8988T (cell line): ENCODE data around the gene SYT13.

Experiments
- DNase-seq: peaks from one replicate; pipeline ENCODE4 v3.0.0; 2011

Gene SYT13, protein sequence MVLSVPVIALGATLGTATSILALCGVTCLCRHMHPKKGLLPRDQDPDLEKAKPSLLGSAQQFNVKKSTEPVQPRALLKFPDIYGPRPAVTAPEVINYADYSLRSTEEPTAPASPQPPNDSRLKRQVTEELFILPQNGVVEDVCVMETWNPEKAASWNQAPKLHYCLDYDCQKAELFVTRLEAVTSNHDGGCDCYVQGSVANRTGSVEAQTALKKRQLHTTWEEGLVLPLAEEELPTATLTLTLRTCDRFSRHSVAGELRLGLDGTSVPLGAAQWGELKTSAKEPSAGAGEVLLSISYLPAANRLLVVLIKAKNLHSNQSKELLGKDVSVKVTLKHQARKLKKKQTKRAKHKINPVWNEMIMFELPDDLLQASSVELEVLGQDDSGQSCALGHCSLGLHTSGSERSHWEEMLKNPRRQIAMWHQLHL

GRCh38 chr11:45285930-45286632 lies at the start of gene SYT13:
Gene SYT13, minus strand, starts transcription at chr11:45286341. Its CDS starts 134 bp downstream, at chr11:45286207.
- DNase-seq: no peak

- DNase-seq: no peak
These were observed 49.3 kb upstream of the SYT13 start for GRCh38 chr11:45335434-45335833.

GRCh38 chr11:45334836-45335235 lies 48.7 kb upstream of the SYT13 start:
- no peak for DNase-seq

GRCh38 chr11:45334410-45334809 lies 48.3 kb upstream of the SYT13 start:
- no peak for DNase-seq

DNA sequence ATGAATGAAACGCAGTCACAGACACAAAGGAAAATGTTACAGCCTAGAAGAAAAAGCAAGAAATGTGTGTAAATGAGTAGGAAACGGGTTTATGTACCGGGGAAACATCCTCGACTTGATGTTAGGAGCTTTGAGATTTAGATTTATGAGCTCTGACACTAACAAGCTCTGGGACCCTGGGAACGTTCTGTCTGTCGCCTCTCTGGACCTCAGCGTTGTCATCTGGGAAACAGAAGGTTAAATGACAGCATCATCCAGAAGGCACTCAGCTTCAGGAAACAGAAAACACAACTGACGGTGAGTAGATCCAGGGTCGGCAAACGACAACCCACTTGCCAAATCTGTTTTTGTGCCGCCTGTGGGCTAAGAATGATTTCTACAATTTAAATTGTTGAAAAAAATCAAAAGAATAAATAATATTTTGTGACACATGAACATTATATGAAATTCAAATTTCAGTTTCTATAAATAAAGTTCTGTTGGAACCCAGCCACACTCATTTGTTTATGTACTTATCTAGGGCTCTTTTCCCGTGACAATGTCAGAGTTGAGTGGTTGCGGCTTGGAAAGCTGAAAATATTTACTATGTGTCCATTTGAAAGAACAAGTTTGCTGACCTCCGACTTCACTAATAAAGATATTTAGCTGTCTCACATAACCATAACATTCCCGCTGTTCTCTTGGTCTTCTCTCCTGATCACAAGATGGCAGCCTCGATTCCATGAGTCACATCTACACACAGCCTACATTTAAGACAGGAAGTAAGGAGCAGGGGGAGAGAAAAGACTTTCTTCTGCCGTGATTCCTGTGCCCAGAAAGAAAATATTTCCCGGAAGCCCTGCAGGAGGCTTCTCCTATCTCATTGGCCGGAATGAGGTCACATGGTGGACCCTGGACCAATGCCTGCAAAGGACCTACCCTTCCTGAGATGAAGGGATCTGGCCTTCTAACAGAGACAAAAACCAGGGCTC lies 47.1 kb upstream of the SYT13 start:
- peak; percentile 38 for DNase-seq

- DNase-seq: peak; percentile 62
These were observed 46.3 kb upstream of the SYT13 start for GRCh38 chr11:45332276-45332934.

DNA sequence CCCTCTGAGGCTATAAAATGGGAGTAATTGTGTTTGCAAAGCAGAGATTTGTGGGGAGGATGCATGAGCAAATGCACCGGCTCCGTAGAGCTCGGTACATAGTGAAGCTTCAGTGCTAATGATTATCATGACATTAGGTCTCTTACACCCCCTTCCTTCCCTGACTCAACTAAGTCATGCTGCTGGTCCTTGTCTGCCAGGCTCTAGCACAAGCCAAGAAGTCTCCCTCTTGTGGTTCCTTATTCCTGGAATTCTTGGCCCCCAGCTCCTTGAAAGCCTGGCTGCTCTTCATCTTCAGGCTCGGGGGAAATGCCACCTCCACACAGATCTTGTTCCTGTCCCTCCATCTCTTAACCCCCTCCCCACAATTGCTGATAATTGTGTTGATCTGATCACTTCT lies 45.7 kb upstream of the SYT13 start:
- DNase-seq: no peak

- no peak for DNase-seq
These were observed 42.6 kb upstream of the SYT13 start for GRCh38 chr11:45328726-45329125.

GRCh38 chr11:45324459-45324858 lies 38.3 kb upstream of the SYT13 start:
- no peak for DNase-seq

DNA sequence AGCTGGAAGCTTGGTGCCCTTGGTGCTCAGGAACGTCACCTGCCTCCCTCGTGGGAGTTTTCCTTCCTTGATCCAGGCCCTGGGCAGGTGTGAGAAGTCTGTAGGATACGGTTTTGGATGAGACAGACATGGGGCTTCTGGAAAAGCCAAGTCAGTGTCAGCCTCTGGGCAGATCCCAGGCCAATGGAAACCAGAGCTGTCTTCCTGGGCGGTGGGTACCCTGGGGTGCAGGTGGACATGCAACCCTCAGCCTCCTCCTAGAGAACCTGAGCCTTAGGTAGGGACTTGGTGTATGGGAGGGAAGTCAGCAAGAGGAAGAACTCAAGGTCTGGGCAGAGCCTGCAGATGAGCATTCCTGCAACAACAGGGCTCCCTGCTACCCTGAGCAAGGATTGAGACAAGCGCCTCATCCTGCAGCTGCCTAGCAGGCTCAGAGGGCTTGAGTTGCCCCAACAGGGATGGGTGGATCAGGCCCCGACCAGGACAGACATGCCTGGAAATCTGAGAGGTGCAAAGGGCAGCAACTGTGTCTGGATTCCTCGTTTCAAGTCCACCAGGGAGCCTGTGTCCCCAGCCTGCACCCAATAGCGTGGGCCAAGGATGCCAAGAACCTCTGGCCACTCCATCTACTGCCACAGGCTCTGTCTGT lies 37.6 kb upstream of the SYT13 start:
- DNase-seq: no peak

DNA sequence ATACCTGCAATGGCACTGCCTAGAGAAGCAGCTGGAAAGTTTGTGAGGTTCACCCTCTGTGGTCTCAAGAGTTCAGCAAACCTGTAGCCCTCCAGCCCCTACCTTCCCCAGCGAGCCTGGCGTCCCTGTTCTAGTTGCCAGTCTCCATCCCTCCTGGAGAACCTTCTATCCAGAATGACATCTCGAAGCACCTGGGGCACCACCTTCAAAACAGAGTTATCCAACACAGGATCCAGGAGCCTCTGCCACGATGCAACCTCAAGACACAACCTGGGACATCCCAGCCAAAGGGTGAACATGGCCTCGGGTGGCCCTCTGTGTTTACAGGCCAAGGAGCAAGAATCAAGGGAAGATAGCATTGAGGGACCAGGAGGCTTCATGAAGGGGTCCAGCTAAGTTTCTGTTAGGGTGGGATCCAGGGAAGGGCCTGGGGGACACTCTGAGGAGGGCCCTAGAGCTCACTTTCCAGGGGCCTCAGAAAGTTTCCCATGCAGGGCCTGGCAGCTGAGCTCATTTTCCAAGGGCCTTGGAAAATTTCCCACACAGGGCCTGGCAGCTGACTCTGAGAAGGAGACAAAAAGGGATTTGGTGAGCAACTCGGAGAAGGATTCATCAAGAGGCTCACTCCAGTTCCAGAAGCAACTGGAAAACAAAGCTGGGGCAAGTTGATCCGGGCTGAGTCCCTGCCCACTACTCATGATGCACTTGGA lies 36.9 kb upstream of the SYT13 start:
- DNase-seq: no peak

DNA sequence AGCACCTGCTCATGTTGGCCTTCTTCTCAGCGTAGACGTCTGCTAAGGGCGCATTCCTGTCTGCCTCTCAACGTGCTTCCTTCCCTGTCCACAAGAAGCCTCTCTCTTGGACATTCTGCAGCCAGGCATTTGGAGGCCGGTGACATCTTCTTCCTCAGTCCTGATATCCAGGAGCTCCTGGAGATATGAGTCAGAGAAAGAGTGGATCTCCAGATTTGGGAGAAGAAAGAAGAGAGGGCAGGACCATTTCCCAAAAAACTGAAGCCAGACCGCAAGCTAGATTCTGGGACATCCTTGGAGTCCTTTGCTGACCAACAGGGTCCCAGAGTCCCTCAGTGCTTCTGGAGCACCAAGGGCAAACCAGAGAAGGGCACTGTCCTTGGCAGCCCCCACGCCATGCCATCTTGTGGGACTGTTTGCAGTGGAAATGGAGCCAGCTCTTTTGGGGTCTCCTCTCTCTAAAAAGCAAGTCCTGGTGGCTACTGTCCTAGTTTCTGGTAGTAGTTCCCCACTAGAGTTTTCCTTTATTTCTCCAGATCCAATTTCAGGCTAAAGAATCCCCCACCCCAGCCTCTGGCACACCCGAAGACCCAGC lies 36.1 kb upstream of the SYT13 start:
- no peak for DNase-seq

- no peak for DNase-seq
These were observed 35.5 kb upstream of the SYT13 start for GRCh38 chr11:45321669-45322068.

- DNase-seq: no peak
These were observed 35.0 kb upstream of the SYT13 start for GRCh38 chr11:45321031-45321595.

DNA sequence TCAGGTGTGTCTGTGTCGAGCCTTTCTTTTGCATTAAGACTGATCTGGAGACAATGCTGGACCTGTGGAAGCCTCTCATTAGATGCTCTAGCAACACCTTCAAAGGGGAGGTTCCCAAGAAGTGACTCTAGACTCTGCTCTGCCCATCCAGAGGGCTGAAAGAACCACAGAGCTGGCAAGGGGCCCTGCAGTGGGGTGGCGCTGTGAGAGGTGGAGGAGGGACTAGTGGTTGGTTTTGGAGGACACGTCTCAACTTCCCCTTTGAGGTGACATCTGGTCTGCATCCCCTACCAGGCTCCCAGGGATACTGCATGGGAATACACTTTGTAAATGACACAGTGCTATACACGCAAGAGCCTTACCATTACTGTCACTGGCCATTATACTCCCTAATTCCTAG lies 34.2 kb upstream of the SYT13 start:
- no peak for DNase-seq

GRCh38 chr11:45319077-45319476 lies 32.9 kb upstream of the SYT13 start:
- DNase-seq: no peak

- DNase-seq: no peak
These were observed 32.4 kb upstream of the SYT13 start for GRCh38 chr11:45318516-45318915.

- no peak for DNase-seq
These were observed 30.1 kb upstream of the SYT13 start for GRCh38 chr11:45316258-45316657.

DNA sequence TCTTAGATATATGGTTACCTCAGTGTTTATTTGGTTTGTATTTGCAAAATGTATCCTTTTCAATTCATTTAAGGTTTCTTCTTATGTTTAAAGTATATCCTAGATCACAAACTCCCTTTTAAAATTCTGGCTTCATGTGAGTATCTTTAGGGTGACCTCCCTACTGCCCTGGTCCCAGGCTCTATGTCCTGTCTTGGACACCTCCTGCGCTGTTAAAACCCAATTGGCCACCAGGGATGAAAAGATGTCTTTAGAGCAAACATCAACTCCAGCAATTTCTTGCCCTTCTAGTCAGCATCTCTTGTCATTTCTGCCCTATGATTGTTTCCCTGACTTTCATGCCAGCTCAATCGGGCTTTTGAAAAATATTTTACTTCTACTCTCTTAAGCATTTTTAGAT lies 28.8 kb upstream of the SYT13 start:
- no peak for DNase-seq

- DNase-seq: no peak
These were observed 27.2 kb upstream of the SYT13 start for GRCh38 chr11:45313171-45313865.
